Measurements from ENCODE around the gene SF3B6. TPM values are rescaled to one million over a fixed set of nuclear protein-coding genes. Genes with fewer than 3 reads are reported as not detected.

Gene SF3B6
- total and polyA plus RNA-seq, 9 of the 15 experiments (the other 6 are each of a cell fraction or from before 2014, with no cell fraction given): 146 to 591 (median 295) TPM

GRCh38 chr2:24084386-24085199 lies 8.5 kb upstream of the SF3B6 start, which contains the start of gene TP53I3 (continued):
- peak; percentile 74; the same call in 1 of the 2 replicates for TF ChIP-seq E2F5 (CRISPR knock-in tag; IDR thresholded peaks at IDR 0.05)
- no peak for TF ChIP-seq ATF6 (CRISPR knock-in tag; IDR thresholded peaks at IDR 0.05)
- no peak; the same call in 1 of the 2 replicates for TF ChIP-seq FOXP4 (CRISPR knock-in tag; IDR thresholded peaks at IDR 0.05; ENCODE audit: borderline replicate concordance)
- peak; percentile 32 for TF ChIP-seq HNRNPK (IDR thresholded peaks at IDR 0.05; ENCODE audit: low read depth, low read length, poor library complexity, severe bottlenecking)
- TF ChIP-seq NFIC (IDR thresholded peaks at IDR 0.05): peak; percentile 24; the same call in 1 of the 2 replicates
- TF ChIP-seq NFRKB (IDR thresholded peaks at IDR 0.05; ENCODE audit: low read depth): peak; percentile 80
- TF ChIP-seq ARID4B (CRISPR knock-in tag; IDR thresholded peaks at IDR 0.05): no peak; the same call in 1 of the 2 replicates
- TF ChIP-seq ERF (CRISPR knock-in tag; IDR thresholded peaks at IDR 0.05): no peak; the same call in 1 of the 2 replicates
- no peak for TF ChIP-seq SNRNP70 (optimal IDR thresholded peaks at IDR 0.05; ENCODE audit: low read depth, low read length)
- TF ChIP-seq RFX7 (CRISPR knock-in tag; IDR thresholded peaks at IDR 0.05): no peak
- no peak for TF ChIP-seq ZFP30 (CRISPR knock-in tag; IDR thresholded peaks at IDR 0.05; ENCODE audit: borderline replicate concordance)
- TF ChIP-seq ZNF717 (CRISPR knock-in tag; IDR thresholded peaks at IDR 0.05): no peak
- TF ChIP-seq POLR2G (IDR thresholded peaks at IDR 0.05; ENCODE audit: low read depth, low read length): peak; percentile 97
- TF ChIP-seq JUND (IDR thresholded peaks at IDR 0.05; ENCODE audit: borderline replicate concordance, low read depth, low read length): peak; percentile 23; the same call in 1 of the 2 replicates
- TF ChIP-seq JUND (tag; IDR thresholded peaks at IDR 0.05; ENCODE audit: borderline replicate concordance, low read depth, low read length): no peak
- TF ChIP-seq CBX8 (IDR thresholded peaks at IDR 0.05; ENCODE audit: borderline replicate concordance, extremely low read depth, low read depth, low read length, poor library complexity, severe bottlenecking): no peak
- peak; percentile 38; the same call in 1 of the 2 replicates for TF ChIP-seq RNF2 (IDR thresholded peaks at IDR 0.05)

All from K562 (cell line).